H1 (cell line): ENCODE measurements around the gene CDK5RAP3. TPM values are rescaled to one million over a fixed set of nuclear protein-coding genes. Genes with fewer than 3 reads are reported as not detected.
A peak's percentile ranks its signal among the peaks of the same experiment; 100 is the strongest.

Experiments
- CTCF ChIA-PET: fragments of 300-600 bp; sonication (Branson Sonifier 250); formaldehyde crosslinking; loops from one replicate; lab custom pipeline; 2021; ENCODE audit not compliant: partially characterized antibody; lab: Charles Lee
- POLR2A ChIA-PET: fragments of 300-600 bp; sonication (Branson Sonifier 250); formaldehyde crosslinking; loops from one replicate; lab custom pipeline; 2021; ENCODE audit warnings: inconsistent platforms; ENCODE audit not compliant: partially characterized antibody; lab: Charles Lee
- DNase-seq, 2 experiments: peaks; one replicate each; pipeline versions ENCODE4 v3.0.0 to v3.0.0-alpha.2; 2010 to 2022; ENCODE audit warnings: low spot score in 2 of 2, low read depth in 1 of 2, mixed read lengths in 1 of 2
- FAIRE-seq: peaks from 2 replicates; lab custom pipeline; 2011; peaks lifted over from hg19 to GRCh38; lab: Jason Lieb, UNC
- H2AFZ ChIP-seq: 2 replicates; pipeline ENCODE4 v1.8.1; 2012; ENCODE audit warnings: low read length, inconsistent platforms
- H2AK5ac ChIP-seq: 2 replicates; pipeline ENCODE4 v1.6.1; 2013; ENCODE audit warnings: low read depth, low read length
- H2BK120ac ChIP-seq: replicated peaks from 2 replicates; pipeline ENCODE3; 2013; ENCODE audit warnings: low read depth, low read length, inconsistent platforms
- H2BK12ac ChIP-seq: 2 replicates; pipeline ENCODE4 v1.6.1; 2013; ENCODE audit warnings: low read depth, low read length
- H2BK15ac ChIP-seq: 2 replicates; pipeline ENCODE4 v1.6.1; 2013; ENCODE audit warnings: low read length
- H2BK20ac ChIP-seq: 2 replicates; pipeline ENCODE4 v1.6.1; 2013; ENCODE audit warnings: low read length
- H2BK5ac ChIP-seq: 2 replicates; pipeline ENCODE4 v1.6.1; 2013; ENCODE audit warnings: low read depth, low read length
- H3K14ac ChIP-seq: 2 replicates; pipeline ENCODE4 v1.6.1; 2013; ENCODE audit warnings: inconsistent platforms; ENCODE audit not compliant: insufficient read length
- H3K18ac ChIP-seq: 2 replicates; pipeline ENCODE4 v1.6.1; 2013; ENCODE audit warnings: low read length; ENCODE audit errors: extremely low read depth
- H3K23ac ChIP-seq: 2 replicates; pipeline ENCODE4 v1.6.1; 2013; ENCODE audit warnings: inconsistent platforms; ENCODE audit not compliant: insufficient read length
- H3K23me2 ChIP-seq: 2 replicates; pipeline ENCODE4 v1.6.1; 2013; ENCODE audit warnings: low read depth, low read length
- H3K27ac ChIP-seq: 2 replicates; pipeline ENCODE4 v1.6.1; 2011; ENCODE audit warnings: low read depth, low read length, inconsistent platforms
- H3K27me3 ChIP-seq, 4 experiments: replicated peaks in 1 of 4; 1 replicate in 1 of 4; 2 replicates in 3 of 4; pipeline versions ENCODE4 v1.6.1 to v1.8.1; 2011 to 2013; ENCODE audit warnings: low read length in 3 of 4, mild to moderate bottlenecking in 3 of 4, inconsistent platforms in 2 of 4, mixed read lengths in 2 of 4, moderate library complexity in 1 of 4; ENCODE audit not compliant: control insufficient read depth in 3 of 4, insufficient read depth in 3 of 4; ENCODE audit errors: extremely low read depth in 1 of 4
- H3K36me3 ChIP-seq, 4 experiments: 2 replicates each; pipeline versions ENCODE4 v1.6.1 to v1.8.1; 2011 to 2013; ENCODE audit warnings: mild to moderate bottlenecking in 4 of 4, low read length in 3 of 4, moderate library complexity in 2 of 4, control low read depth in 1 of 4, inconsistent platforms in 1 of 4; ENCODE audit not compliant: insufficient read depth in 4 of 4, control insufficient read depth in 2 of 4
- H3K4ac ChIP-seq: replicated peaks from 2 replicates; pipeline ENCODE3; 2013; ENCODE audit warnings: low read length, low read depth, mixed read lengths, inconsistent platforms; ENCODE audit not compliant: insufficient read length
- H3K4me1 ChIP-seq, 4 experiments: replicated peaks in 1 of 4; 1 replicate in 1 of 4; 2 replicates in 3 of 4; pipeline versions ENCODE4 v1.6.1 to v1.8.1; 2011 to 2013; ENCODE audit warnings: low read length in 3 of 4, inconsistent platforms in 2 of 4, mixed read lengths in 1 of 4; ENCODE audit not compliant: insufficient read depth in 4 of 4, control insufficient read depth in 3 of 4
- H3K4me2 ChIP-seq, 2 experiments: 2 replicates each; pipeline versions ENCODE4 v1.6.1 to v1.8.1; 2011 to 2013; ENCODE audit warnings: low read depth in 2 of 2, low read length in 2 of 2, control low read depth in 1 of 2, inconsistent platforms in 1 of 2, mild to moderate bottlenecking in 1 of 2; ENCODE audit not compliant: insufficient read depth in 1 of 2
- H3K4me3 ChIP-seq, 4 experiments: fragments of 200-600, 300-600 bp in 1 of 4; sonication (generic), shearing (Covaris generic), sonication (Bioruptor Twin) in 1 of 4; 2 replicates each; pipeline versions ENCODE4 v1.5.1 to v1.8.1; 2011 to 2016; ENCODE audit warnings: low read length in 4 of 4, low read depth in 3 of 4, control low read depth in 2 of 4, inconsistent platforms in 2 of 4, mild to moderate bottlenecking in 2 of 4, mixed read lengths in 1 of 4, moderate library complexity in 1 of 4; ENCODE audit not compliant: insufficient read depth in 2 of 4; ENCODE audit errors: extremely low read depth in 1 of 4
- H3K56ac ChIP-seq: replicated peaks from 2 replicates; pipeline ENCODE3; 2013; ENCODE audit warnings: low read depth, mild to moderate bottlenecking, mixed read lengths, low read length, inconsistent platforms; ENCODE audit not compliant: insufficient read length
- H3K79me1 ChIP-seq: 2 replicates; pipeline ENCODE4 v1.6.1; 2013; ENCODE audit warnings: low read depth, low read length, control low read depth
- H3K79me2 ChIP-seq, 2 experiments: 2 replicates each; pipeline versions ENCODE4 v1.6.1 to v1.8.1; 2012 to 2013; ENCODE audit warnings: low read length in 2 of 2, mild to moderate bottlenecking in 2 of 2, inconsistent platforms in 1 of 2; ENCODE audit not compliant: insufficient read depth in 2 of 2, control insufficient read depth in 1 of 2
- H3K9ac ChIP-seq, 4 experiments: replicated peaks in 1 of 4; 1 replicate in 1 of 4; 2 replicates in 3 of 4; pipeline versions ENCODE4 v1.6.1 to v1.8.1; 2011 to 2013; ENCODE audit warnings: low read depth in 3 of 4, low read length in 3 of 4, control low read depth in 2 of 4, mild to moderate bottlenecking in 2 of 4, moderate library complexity in 2 of 4, inconsistent platforms in 1 of 4; ENCODE audit errors: extremely low read depth in 1 of 4
- H3K9me3 ChIP-seq, 2 experiments: 2 replicates each; pipeline versions ENCODE4 v1.6.1 to v1.8.1; 2012 to 2013; ENCODE audit warnings: mild to moderate bottlenecking in 2 of 2, moderate library complexity in 2 of 2, control low read depth in 1 of 2, inconsistent platforms in 1 of 2, low read depth in 1 of 2, low read length in 1 of 2, mixed read lengths in 1 of 2; ENCODE audit not compliant: insufficient read depth in 2 of 2
- H4K20me1 ChIP-seq, 2 experiments: replicated peaks in 1 of 2; 2 replicates each; pipeline versions ENCODE3 to v1.8.1; 2011 to 2013; ENCODE audit warnings: inconsistent platforms in 2 of 2, low read length in 2 of 2, mild to moderate bottlenecking in 1 of 2; ENCODE audit not compliant: insufficient read depth in 2 of 2, control insufficient read depth in 1 of 2
- H4K5ac ChIP-seq: 2 replicates; pipeline ENCODE4 v1.6.1; 2013; ENCODE audit warnings: low read length, low read depth, mixed read lengths, inconsistent platforms; ENCODE audit not compliant: insufficient read length
- H4K8ac ChIP-seq: 2 replicates; pipeline ENCODE4 v1.8.0; 2013; ENCODE audit warnings: mild to moderate bottlenecking, moderate library complexity, low read length, inconsistent platforms; ENCODE audit not compliant: insufficient read depth; ENCODE audit errors: extremely low read depth
- H4K91ac ChIP-seq: replicated peaks from 2 replicates; pipeline ENCODE3; 2013; ENCODE audit warnings: low read length, mixed read lengths, inconsistent platforms; ENCODE audit not compliant: insufficient read length
- CEBPB ChIP-seq: IDR thresholded peaks from 2 replicates; pipeline ENCODE4 v1.6.1; 2012; ENCODE audit warnings: low read depth, low read length
- CTBP2 ChIP-seq: IDR thresholded peaks from 2 replicates; pipeline ENCODE4 v1.7.0; 2011; ENCODE audit warnings: borderline replicate concordance, mild to moderate bottlenecking, moderate library complexity, mixed read lengths, low read length; ENCODE audit not compliant: insufficient read depth, insufficient read length
- FOSL1 ChIP-seq: IDR thresholded peaks from 2 replicates; pipeline ENCODE4 v1.6.1; 2011; ENCODE audit warnings: mild to moderate bottlenecking, low read depth, low read length, moderate library complexity; ENCODE audit not compliant: insufficient read depth
- KDM1A ChIP-seq: fragments of 200-600, 300-600 bp; sonication (generic); IDR thresholded peaks from 2 replicates; pipeline ENCODE4 v1.7.1; 2016; ENCODE audit warnings: mild to moderate bottlenecking, low read length, borderline replicate concordance
- RFX5 ChIP-seq: IDR thresholded peaks from 2 replicates; pipeline ENCODE4 v1.6.1; 2011; ENCODE audit warnings: low read depth, low read length, improper control_type of control experiment, borderline replicate concordance
- YY1 ChIP-seq: IDR thresholded peaks from 2 replicates; pipeline ENCODE4 v1.6.1; 2011; ENCODE audit warnings: low read depth, mild to moderate bottlenecking, low read length
- WGBS, 2 experiments: shearing (Covaris generic) in 1 of 2; methylation state at CpG; one replicate each; pipeline versions ENCODE4 v1.1.6 to v1.1.7; 2013 to 2015; ENCODE audit warnings: low lambda C conversion rate in 2 of 2, mixed read lengths in 2 of 2, inconsistent platforms in 1 of 2, low coverage in 1 of 2, missing lambda C conversion rate in 1 of 2; ENCODE audit not compliant: insufficient replicate concordance in 2 of 2, insufficient coverage in 1 of 2, insufficient read length in 1 of 2; ENCODE audit errors: extremely low coverage in 1 of 2, missing lambda C conversion rate in 1 of 2; 5-methylcytosine and 5-hydroxymethylcytosine counted together
- polyA plus RNA-seq, 7 experiments: library from polyadenylated mRNA; depleted of rRNA in 3 of 7; stranded (reverse) in 5 of 7; unstranded in 2 of 7; fragments of >200 nt in 5 of 7; fragments of 200-250 nt in 2 of 7; gene quantifications; 1 replicate in 5 of 7; 2 replicates in 1 of 7; 4 replicates in 1 of 7; pipeline versions ENCODE4 v1.2.1 to v1.2.3, GENCODE V29; 2011 to 2013; ENCODE audit warnings: missing spikeins in 2 of 7, mixed read lengths in 2 of 7
- total RNA-seq: library from RNA; stranded (reverse); fragmentation: NEBNext Ultra II Directional; extraction: Animal tissue kit (Norgen Biotek cat#: 25700); gene quantifications from 2 replicates; pipeline ENCODE4 v1.2.1, GENCODE V29; 2021

The CDK5RAP3 gene
- total and polyA plus RNA-seq, 2 of the 8 experiments (the other 6 are each of a cell fraction or from before 2014, with no cell fraction given) = 88.2 to 93.2 TPM

DNA sequence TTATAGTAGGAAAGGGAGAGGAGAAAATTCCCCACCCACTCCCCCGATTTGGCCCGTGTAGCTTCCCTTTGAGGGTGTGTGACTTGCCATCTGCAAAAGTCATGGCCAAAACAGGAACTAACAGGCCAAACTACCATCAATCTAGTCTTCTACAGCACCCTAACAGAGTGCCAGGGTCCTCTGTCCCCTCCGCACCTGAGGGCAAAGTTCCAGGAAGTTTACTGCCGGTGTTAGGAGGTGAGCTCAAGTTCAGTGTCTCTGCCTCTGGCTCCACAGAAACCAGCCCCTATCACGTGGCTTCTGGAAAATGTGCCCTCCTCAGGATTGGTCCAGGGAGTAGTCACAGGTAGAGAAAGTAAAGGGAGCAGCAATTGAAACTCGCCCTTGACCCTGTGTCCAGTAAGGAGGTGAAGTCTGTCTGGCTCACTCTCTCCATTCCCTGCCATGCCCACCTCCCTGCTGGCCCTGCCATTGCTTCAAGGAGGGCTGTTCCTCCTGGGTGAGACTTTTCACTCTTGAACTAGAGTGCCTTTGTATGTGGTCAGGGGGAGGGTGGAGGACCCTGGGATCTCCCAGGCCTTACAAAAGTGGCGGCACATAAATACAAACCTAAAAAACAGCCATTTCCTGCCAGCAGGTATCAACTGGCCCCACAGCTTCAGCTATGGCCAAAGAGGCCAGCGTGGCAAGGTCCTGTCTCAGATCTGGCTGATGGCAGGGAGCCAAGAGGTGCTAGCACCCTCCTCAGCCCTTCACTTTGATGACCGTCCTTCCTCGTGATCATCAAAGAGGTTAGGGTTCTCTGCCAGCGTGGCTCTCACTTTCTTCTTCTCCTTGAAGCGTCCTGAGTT lies 18.5 kb upstream of the CDK5RAP3 start:
- Histone ChIP-seq H4K20me1 (no peaks in the 10 kb centered on the region), H2BK5ac (no peak overlapping the region), H2BK120ac (no peak overlapping the region), H2BK15ac (no peak overlapping the region), H3K23me2 (no peaks in the 10 kb centered on the region; the same call in 1 of the 2 replicates), H2AK5ac (no peak overlapping the region), H3K27me3 (peaks cover 0 to 6% (median 0%) of the 10 kb centered on the region in 4 experiments; a peak in 1 of 7 replicates), H3K9me3 (no peaks in the 10 kb centered on the region), H2BK20ac (no peak overlapping the region)
- no peak for TF ChIP-seq CEBPB
- TF ChIP-seq KDM1A = no peak
- TF ChIP-seq CTBP2 = no peak
- TF ChIP-seq RFX5 = no peak
- TF ChIP-seq YY1 = no peak
- TF ChIP-seq FOSL1 = no peak
- TF ChIP-seq, all 59 proteins: peak for 0
- peak overlapping the region; percentile 22; the same call in 1 of the 2 replicates for H2BK12ac ChIP-seq
- H3K9ac ChIP-seq = no peak overlapping the region
- ChIA-PET CTCF (interaction anchor here (0.8 to 40.5 kb wide), 7 partner anchors 4 to 116 kb away, joined by 3 to 1010 read pairs (median 246); partner anchors contain the start of genes CDK5RAP3, PNPO, PRR15L and SCRN2), POLR2A (interaction anchor here (1.3 to 1.7 kb wide), 3 partner anchors 9 to 18 kb away, joined by 4 to 6 read pairs (median 5); partner anchors contain the start of genes CDK5RAP3 and PNPO)
- H3K14ac ChIP-seq = no peak overlapping the region
- H3K23ac ChIP-seq = no peak overlapping the region
- H4K8ac ChIP-seq = no peak overlapping the region
- WGBS, 2 experiments = 83% methylated on average over 11 of the region's 12 CpGs; no CpG with 5 or more reads in 1 of the 2 experiments
- no peak overlapping the region for H4K5ac ChIP-seq
- no peaks in the 10 kb centered on the region for H3K79me1 ChIP-seq
- no peaks in the 10 kb centered on the region for H3K36me3 ChIP-seq
- H2AFZ ChIP-seq = no peak overlapping the region
- H3K18ac ChIP-seq = no peak overlapping the region
- FAIRE-seq = no peak
- no peak overlapping the region for H3K56ac ChIP-seq
- no peaks in the 10 kb centered on the region for H3K79me2 ChIP-seq
- H4K91ac ChIP-seq = no peak overlapping the region
- H3K4me1 ChIP-seq = peaks cover 4 to 21% (median 9%) of the 10 kb centered on the region in 4 experiments
- H3K27ac ChIP-seq = no peak overlapping the region
- H3K4ac ChIP-seq = no peak overlapping the region
- no peak for DNase-seq
- H3K4me3 ChIP-seq = no peak overlapping the region
- no peak overlapping the region for H3K4me2 ChIP-seq
